ENCODE measurements around the gene LRP1. TPM values are rescaled to one million over a fixed set of nuclear protein-coding genes. Genes with fewer than 3 reads are reported as not detected.
A peak's percentile ranks its signal among the peaks of the same experiment; 100 is the strongest.

LRP1 gene
- total and polyA plus RNA-seq, 2 experiments from 2014 or later, result 47.8 to 76.8 TPM

DNA sequence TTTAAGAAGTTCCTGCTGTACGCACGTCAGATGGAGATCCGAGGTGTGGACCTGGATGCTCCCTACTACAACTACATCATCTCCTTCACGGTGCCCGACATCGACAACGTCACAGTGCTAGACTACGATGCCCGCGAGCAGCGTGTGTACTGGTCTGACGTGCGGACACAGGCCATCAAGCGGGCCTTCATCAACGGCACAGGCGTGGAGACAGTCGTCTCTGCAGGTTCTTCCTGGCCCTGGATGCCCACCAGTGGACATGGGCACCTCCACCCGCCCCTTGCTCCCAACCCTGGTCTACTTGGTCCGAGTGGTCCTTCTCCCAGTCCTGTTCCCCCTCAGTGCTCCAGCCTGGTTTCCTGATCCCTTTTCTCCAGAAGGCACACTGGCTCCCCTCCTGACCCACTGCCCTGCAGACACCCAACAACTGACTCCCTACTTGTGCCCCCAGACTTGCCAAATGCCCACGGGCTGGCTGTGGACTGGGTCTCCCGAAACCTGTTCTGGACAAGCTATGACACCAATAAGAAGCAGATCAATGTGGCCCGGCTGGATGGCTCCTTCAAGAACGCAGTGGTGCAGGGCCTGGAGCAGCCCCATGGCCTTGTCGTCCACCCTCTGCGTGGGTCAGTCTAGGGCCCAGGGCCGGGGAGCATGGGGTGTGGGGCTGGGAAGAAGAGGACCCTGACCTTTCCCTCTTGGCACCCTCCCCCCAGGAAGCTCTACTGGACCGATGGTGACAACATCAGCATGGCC is 51.2 kb downstream of the LRP1 start:
- Histone ChIP-seq H4K20me1 (ENCODE audit: insufficient read depth, poor library complexity, severe bottlenecking) (no peaks in the 10 kb centered on the region), H3K27ac (no peak overlapping the region), H3K9me2 (replicated peaks; ENCODE audit: insufficient read depth) (no peaks in the 10 kb centered on the region), H3K4me2 (no peak overlapping the region), H3K27me3 (no peaks in the 10 kb centered on the region), H3K4me1 (ENCODE audit: insufficient read depth) (no peaks in the 10 kb centered on the region), H3K9me3 (ENCODE audit: low read depth) (no peaks in the 10 kb centered on the region), H2AFZ (no peak overlapping the region), H3K4me3 (no peak overlapping the region), H3K79me2 (no peaks in the 10 kb centered on the region), H3K36me3 (replicated peaks; ENCODE audit: insufficient read depth, low read depth) (no peaks in the 10 kb centered on the region)
- 95% methylated on average over 27 of the region's 27 CpGs for WGBS (ENCODE audit: low lambda C conversion rate, missing lambda C conversion rate)
- no peak for DNase-seq (ENCODE audit: low spot score)
- TF ChIP-seq CTCF (IDR thresholded peaks at IDR 0.05; ENCODE audit: poor library complexity) (no peak), EZH2phosphoT487 (IDR thresholded peaks at IDR 0.05; ENCODE audit: low read depth, severe bottlenecking, unreplicated experiment) (no peak), EZH2 (IDR thresholded peaks at IDR 0.05; ENCODE audit: borderline replicate concordance) (no peak)

GRCh38 chr12:57180321-57180989 is 52.2 kb downstream of the LRP1 start:
- no peak overlapping the region for H3K4me3 ChIP-seq
- H3K9me3 ChIP-seq (ENCODE audit: low read depth), result no peaks in the 10 kb centered on the region
- H3K36me3 ChIP-seq (replicated peaks; ENCODE audit: insufficient read depth, low read depth), result no peaks in the 10 kb centered on the region
- H3K27me3 ChIP-seq, result no peaks in the 10 kb centered on the region
- no peaks in the 10 kb centered on the region for H4K20me1 ChIP-seq (ENCODE audit: insufficient read depth, poor library complexity, severe bottlenecking)
- no peak for DNase-seq (ENCODE audit: low spot score)
- no peak overlapping the region for H3K4me2 ChIP-seq
- no peak overlapping the region for H2AFZ ChIP-seq
- 96% methylated on average over 20 of the region's 20 CpGs for WGBS (ENCODE audit: low lambda C conversion rate, missing lambda C conversion rate)
- no peak overlapping the region for H3K27ac ChIP-seq
- H3K9me2 ChIP-seq (replicated peaks; ENCODE audit: insufficient read depth), result no peaks in the 10 kb centered on the region
- TF ChIP-seq EZH2phosphoT487 (IDR thresholded peaks at IDR 0.05; ENCODE audit: low read depth, severe bottlenecking, unreplicated experiment), result no peak
- no peaks in the 10 kb centered on the region for H3K4me1 ChIP-seq (ENCODE audit: insufficient read depth)
- H3K79me2 ChIP-seq, result no peaks in the 10 kb centered on the region

DNA sequence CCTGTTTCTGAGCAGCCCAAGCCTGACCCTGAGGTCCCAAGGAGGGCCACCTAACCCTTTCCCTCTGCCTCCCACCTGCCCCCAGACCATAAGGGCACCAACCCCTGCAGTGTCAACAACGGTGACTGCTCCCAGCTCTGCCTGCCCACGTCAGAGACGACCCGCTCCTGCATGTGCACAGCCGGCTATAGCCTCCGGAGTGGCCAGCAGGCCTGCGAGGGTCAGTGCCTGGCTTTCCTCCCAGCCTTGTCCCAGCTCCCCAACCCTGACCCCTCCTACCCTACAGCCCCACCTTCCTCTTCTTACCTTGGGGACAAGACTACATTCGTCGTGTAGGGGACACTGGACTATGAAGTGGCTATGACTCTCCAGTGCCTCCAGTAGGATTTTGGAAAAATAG is 52.8 kb downstream of the LRP1 start:
- 63% methylated on average over 9 of the region's 9 CpGs for WGBS (ENCODE audit: low lambda C conversion rate, missing lambda C conversion rate)
- Histone ChIP-seq H4K20me1 (ENCODE audit: insufficient read depth, poor library complexity, severe bottlenecking) (no peaks in the 10 kb centered on the region), H2AFZ (no peak overlapping the region), H3K4me3 (no peak overlapping the region), H3K4me2 (no peak overlapping the region), H3K27me3 (no peaks in the 10 kb centered on the region), H3K36me3 (replicated peaks; ENCODE audit: insufficient read depth, low read depth) (no peaks in the 10 kb centered on the region), H3K9me3 (ENCODE audit: low read depth) (no peaks in the 10 kb centered on the region), H3K4me1 (ENCODE audit: insufficient read depth) (no peaks in the 10 kb centered on the region), H3K27ac (peak overlapping the region; percentile 17), H3K9me2 (replicated peaks; ENCODE audit: insufficient read depth) (no peaks in the 10 kb centered on the region), H3K79me2 (no peaks in the 10 kb centered on the region)
- no peak for DNase-seq (ENCODE audit: low spot score)
- TF ChIP-seq EZH2phosphoT487 (IDR thresholded peaks at IDR 0.05; ENCODE audit: low read depth, severe bottlenecking, unreplicated experiment) (no peak), EZH2 (IDR thresholded peaks at IDR 0.05; ENCODE audit: borderline replicate concordance) (no peak), CTCF (IDR thresholded peaks at IDR 0.05; ENCODE audit: poor library complexity) (no peak)

DNA sequence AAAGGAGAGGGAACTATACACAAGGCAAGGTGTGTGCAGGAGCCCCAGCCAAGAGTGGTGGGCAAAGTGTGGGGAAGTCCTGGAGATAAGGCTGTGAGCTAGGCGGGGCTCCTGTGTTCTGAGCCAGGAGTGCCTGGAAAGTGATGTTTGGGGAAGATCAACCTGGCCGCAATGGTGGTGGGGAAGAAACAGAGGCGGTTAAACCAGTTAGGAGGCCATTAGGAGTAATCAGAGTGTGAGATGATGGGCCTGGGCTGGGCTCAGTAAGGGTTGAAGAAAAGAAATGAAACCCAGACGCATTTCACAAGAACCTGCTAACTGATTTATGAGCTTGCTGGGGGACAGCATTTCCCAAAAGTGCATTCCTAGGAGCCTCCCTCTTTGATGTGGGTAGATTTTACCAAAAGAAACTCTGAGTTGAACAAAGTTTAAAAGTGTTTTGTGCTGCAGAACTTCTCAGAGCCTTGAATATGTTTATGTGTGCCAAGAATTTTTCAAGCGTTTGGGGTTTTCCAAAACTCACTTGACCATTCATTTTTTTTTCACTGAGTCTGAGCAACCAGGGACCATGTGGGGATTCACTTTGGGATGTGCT is 53.4 kb downstream of the LRP1 start:
- no peaks in the 10 kb centered on the region for H3K9me3 ChIP-seq (ENCODE audit: low read depth)
- H3K4me1 ChIP-seq (ENCODE audit: insufficient read depth), result no peaks in the 10 kb centered on the region
- no peaks in the 10 kb centered on the region for H3K79me2 ChIP-seq
- H2AFZ ChIP-seq, result no peak overlapping the region
- H3K27me3 ChIP-seq, result no peaks in the 10 kb centered on the region
- no peaks in the 10 kb centered on the region for H3K36me3 ChIP-seq (replicated peaks; ENCODE audit: insufficient read depth, low read depth)
- DNase-seq (ENCODE audit: low spot score), result no peak
- no peaks in the 10 kb centered on the region for H3K9me2 ChIP-seq (replicated peaks; ENCODE audit: insufficient read depth)
- H4K20me1 ChIP-seq (ENCODE audit: insufficient read depth, poor library complexity, severe bottlenecking), result no peaks in the 10 kb centered on the region
- no peak for TF ChIP-seq EZH2 (IDR thresholded peaks at IDR 0.05; ENCODE audit: borderline replicate concordance)
- no peak for TF ChIP-seq CTCF (IDR thresholded peaks at IDR 0.05; ENCODE audit: poor library complexity)
- TF ChIP-seq EZH2phosphoT487 (IDR thresholded peaks at IDR 0.05; ENCODE audit: low read depth, severe bottlenecking, unreplicated experiment), result no peak
- peak overlapping the region; percentile 28 for H3K27ac ChIP-seq
- no peak overlapping the region for H3K4me2 ChIP-seq
- no peak overlapping the region for H3K4me3 ChIP-seq
- 52% methylated on average over 5 of the region's 5 CpGs for WGBS (ENCODE audit: low lambda C conversion rate, missing lambda C conversion rate)
